Ramos (cell line): ENCODE results near the gene DRGX.

Experiments
- in situ Hi-C: fragments of 300-500 bp; cut with MboI; formaldehyde crosslinking; loops from one replicate; pipeline ENCODE4 v1.14.3; 2022; ENCODE audit warnings: low sequenced_read_pairs; ENCODE audit not compliant: unreplicated experiment

DRGX gene

DNA sequence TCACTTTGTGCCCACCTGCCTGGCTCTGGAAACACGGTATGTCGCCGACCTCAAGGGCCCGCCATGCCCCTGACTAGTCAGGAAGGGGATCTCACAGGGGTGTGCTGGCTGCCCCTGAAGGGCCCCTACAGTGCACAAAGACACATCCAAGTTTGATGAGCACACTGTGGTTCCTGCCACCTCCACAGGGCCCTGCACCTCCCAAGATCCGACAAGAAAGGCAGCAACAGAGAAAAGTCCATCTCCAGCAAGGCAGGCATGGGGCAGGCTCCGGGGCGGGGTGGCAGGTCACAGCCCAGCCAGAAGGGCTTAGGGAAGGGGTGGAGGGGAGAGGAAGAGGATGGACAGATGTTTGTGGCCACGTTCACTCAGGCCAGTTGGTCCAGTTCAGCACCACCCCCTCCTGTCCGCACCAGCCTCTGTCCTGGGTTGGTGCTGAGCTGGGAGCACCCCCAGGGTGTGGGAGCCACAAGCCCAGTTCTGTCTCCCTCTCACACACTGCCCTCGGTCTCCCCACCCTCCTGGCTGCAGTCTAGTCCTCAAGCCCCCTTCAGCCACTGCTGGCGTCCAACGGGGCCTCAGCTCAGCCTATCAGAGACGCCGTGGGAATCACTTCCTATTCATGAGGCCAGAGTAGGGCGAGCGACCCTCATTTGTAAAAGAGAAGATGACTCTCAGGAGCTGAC lies 11.5 kb downstream of the DRGX start:
- in situ Hi-C loops = no loop called here

DNA sequence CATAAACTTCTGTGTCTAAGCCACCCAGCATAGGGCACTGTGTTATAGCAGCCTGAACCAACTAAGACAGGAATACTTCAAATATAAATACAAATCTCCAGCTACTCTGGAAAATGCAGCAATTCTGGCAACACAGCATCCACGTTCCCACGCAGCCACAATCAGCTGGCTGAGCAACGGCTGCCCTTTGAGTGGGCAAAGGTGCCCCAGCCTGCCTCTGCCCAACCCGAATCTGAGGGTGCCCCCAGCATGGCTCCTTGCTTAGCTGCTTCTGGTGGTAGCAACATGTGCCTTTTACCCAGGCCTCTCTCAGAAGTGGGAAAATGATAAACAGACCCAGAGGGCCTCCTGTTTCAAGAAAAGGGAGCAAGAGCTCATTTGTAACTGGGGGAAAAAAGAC lies 12.0 kb downstream of the DRGX start:
- in situ Hi-C loops = no loop called here

DNA sequence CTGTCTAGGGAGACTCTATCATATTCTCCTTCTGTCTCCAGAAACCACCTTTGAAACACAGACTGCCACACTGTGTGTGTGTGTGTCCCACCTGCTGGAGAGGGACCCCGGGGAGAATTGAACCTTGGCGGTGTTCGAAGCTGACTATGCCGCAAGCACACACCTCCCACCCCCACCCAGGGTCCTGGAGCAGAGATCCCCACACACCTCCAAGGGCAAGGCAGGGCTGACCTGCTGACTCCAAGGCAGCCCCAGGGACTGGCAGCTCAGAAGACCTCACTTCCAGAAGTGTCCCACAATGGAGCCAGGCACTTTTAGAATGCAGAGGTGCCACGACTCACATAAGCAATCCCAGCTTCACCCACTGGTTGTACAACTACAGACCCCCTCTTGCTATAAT lies 13.1 kb downstream of the DRGX start:
- in situ Hi-C loops = no loop called here

DNA sequence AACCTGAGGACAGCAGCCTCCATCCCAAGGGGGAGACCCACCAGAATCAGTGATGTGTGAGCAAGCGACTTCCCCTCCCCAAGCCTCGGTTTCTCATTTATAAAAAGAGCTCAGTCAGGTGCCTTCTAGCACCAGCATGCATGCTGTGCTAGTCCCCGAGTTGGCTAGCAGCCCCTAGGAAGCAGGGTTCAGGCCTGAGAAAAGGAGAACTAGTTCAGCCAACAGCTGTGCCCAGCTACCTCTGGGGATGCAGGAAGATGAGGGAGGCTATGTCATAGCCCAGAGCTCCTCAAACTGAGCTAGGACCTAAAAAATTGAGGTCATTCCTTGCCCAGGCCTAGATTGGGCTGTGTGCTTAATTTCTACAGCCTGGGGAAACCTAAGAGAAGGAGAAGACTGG lies 13.7 kb downstream of the DRGX start:
- in situ Hi-C loops = no loop called here

DNA sequence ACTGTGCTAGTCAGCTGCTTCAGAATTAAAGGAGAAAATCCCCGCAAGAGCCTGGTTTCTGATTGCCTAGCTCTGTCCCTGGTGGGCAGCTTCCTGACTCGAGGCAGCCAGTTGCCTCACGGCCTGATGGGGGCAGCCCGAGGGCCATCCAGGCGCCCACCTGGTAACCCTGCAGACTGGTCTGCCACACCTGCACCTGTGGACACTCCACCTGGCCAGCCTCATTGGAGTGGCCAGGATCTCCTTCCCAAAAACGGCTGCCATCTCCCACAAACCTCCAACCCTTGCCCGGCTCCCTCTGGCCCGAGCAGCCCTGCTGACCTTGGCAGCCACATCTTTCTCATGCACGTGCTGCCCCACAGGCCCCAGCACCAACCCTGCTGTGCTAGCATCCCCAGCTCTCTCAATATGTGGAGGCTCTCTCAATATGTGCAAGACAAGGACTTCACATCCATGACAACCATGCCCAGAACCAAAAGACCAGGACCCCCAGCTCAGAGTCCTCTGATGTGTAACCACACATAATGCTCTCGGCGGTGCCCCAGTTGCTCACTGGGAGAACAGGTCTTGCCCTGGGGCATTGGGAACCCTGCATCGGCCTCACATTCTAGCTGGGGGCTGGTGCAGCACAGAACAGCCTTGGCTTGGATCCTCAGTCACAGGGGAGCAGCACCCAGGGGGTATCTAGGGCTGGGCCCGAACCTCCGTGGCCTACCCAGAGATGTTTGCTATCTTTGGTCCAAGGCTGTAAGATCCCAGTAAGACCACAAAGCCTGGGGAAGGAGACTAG lies 14.6 kb downstream of the DRGX start:
- in situ Hi-C loops = no loop called here

DNA sequence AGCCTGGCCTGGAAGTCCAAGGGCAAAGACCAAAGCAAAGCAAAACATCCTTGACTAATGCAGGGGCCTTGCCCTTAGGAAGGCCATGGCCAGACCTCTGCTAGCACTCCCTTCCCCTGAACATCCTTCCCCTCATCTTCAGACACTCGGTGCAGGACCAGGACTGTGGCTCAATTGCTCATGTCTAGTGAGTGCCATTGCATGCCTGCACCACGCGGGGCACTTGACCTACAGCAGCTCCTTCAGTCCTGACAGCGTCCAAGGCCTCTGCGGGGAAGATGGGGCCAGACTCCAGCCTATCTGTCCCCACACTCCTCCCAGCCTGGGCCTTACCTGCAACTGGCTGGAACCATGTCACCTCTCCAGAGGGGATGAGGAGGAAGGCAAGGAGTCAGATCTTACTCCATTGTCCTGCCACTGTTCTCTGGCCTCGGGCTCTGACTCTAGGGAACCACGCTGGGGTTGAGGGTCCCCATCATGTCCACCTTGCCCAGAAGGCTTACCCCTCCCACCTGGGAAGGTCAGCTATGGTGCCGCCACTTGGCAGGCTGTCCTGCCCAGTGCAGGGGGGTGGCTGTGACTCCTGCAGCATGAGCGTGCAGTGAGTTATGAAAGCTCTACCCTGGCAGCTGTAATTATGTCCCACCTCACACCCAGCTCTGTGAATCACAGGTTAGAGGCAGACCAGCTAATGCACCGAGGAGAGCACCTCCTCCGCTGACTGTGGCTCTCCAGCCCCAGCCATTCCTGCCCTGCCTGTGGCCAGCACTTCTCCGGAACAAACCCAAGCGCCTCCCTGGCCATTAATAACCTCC lies 16.1 kb downstream of the DRGX start:
- in situ Hi-C loops = no loop called here

DNA sequence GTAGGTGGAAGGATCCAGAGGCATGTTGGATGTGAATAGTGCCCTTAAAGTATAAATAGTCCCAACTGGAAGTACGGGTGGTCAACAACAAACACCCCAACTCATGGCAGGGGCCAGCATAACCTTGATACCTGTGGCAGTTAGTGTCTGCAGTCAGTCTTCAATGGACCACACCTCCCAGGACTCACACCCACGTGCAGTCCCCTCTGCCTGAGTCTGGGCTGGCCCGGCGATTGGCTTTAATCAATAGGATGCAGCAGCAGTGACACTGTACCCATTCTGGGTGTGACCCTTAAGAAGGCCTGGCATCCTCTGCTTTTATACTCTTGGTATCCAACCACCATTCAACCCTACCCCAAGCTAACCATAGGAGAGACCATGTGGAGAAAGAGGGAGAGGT lies 18.6 kb downstream of the DRGX start:
- in situ Hi-C loops = no loop called here

DNA sequence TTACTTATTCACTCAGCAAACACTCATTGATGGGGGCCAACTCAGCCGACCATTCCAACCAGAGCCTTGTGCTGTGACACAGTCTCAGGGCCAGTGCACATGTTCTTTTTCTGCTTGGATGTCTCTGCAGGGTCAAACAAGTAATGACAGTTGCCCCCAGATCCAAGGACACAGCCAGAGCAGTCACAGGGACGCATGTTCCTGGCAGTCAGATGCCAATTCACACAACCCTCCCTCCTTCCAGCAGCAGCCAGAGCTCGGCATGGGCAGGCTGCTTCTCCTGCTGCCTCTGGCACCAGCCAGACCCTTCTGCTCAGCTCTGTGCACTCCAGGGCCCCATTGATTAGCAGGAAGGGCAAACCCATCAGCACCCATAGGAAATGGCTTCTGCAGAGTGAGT lies 20.3 kb downstream of the DRGX start:
- in situ Hi-C loops = no loop called here

DNA sequence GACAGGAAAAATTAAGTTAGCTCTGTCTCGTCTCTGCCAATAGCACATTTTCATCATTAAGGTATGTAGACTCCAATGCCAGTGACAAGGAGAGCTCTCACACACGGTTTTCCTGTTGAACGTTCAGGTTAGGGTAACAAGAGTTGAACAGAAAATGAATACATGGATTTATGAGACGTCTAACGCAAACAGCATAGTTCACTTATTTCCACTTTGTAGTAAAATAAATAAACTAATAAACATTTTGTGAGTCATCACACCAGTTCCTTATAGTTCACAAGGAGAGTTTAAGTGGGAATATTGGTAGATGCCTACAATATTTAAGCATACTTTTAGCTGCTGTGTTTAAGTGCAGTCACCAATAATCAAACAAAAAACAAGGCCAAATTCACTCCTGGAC lies 21.1 kb downstream of the DRGX start:
- in situ Hi-C loops = no loop called here

DNA sequence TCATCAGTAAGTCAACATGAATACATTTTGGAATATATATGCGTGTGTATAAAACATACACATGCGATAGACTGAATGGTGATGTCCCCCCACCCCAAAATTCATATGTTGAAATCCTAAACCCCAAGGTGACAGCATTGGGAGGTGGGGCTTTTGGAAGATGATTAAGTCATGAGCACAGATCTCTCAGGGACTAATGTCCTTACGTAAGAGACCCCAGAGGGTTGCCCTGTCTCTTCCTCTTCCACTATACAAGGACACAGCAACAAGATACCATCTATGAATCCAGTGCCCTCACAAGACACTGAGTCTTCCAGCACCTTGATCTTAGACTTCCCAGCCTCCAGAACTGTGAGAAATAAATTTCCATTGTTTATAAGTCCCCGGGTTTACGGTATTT lies 22.5 kb downstream of the DRGX start:
- in situ Hi-C loops = no loop called here

DNA sequence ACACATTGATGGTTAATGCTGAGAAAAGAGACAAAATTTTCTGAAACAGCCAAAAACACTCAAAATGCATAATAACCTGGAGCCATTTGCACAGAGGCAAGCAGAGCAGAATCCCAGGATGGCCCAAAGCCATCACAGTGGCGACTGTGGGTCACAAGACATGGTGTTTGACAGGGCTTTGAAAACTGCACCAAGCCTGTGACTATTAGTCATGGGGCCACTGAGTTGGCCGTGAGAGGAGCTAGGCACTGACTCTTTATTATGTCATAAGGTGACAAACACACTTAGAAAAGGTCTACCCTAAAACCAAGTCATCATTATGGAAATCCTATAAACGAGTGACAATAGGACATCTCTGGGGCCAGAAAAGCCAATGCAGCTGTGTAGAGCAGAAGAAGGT lies 23.9 kb downstream of the DRGX start:
- in situ Hi-C loops = no loop called here

DNA sequence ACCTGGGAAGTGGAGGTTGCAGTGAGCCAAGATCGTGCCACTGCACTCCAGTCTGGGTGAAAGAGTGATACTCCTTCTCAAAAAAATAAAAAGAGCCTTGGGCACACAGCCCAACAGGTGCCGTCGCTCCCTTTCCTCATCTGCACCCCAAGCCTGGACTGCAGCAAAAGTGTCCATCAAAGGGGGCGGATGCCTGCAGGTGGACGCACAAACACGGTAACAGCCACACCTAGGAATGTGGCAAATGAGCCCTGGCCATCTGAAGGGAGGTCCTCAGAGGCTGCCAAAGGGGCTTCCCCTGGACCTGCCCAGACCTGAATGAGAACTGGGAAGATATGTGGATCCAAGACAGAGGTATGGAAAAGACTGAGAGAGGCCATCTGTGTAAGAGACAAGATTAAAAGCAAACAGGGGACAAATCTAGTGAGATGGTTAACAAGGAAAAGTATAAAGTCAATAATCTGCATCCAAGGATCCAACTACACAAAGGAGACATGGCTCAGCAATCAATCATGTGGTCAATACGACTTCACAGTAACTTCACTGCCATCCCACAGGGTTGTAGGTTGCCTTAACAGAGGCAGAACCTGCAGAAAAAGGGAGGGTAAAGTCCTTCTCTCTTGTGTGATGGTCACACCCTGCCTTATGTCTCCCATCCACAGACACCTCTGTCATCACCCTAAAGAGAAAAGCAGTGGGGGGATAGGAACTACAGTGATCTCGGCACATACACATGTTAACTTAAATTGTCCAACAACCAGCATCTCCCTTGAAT lies 25.4 kb downstream of the DRGX start:
- in situ Hi-C loops = no loop called here

DNA sequence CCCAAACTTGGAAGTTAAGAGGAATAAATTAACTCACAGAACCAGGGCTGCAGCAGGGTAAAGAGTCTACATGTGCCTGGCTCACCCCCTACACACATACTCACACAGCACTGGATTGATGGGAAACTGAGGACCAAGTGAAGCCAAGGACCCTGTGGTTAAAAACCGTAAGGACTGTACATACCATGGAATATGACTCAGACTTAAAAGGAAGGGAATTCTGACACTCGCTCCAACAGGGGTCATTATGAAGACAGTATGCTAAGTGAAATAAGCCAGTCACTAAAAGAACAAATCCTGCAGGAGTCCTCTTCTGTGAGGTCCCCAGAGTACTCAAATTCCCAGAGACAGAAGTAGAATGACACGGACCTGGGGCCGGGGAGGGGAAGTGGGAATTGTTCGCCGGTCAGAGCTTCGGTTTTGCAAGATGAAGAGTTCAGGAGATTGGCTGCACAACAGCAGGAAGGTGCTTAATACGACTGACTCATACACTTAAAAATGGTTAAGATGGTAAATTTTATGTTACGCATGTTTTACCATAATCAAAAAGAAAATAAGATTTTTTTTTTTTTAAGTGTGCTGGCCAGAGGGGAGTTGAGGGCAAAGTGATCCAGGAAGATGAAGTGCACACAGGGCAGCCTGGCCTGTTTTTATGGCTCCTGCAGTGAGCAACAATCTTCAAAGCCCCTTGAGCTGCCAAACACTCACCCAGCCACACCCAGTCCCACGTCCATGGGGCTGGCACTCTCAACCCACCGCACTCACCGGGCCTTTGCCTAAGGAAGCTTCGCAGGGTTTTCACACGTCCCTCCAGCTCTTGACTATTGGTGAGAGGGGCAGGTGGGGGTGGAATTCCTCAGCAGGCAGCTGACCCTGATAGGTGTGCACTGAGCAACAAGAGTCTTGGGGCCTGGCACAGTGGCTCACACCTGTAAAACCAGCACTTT lies 26.4 kb downstream of the DRGX start:
- in situ Hi-C loops = no loop called here

DNA sequence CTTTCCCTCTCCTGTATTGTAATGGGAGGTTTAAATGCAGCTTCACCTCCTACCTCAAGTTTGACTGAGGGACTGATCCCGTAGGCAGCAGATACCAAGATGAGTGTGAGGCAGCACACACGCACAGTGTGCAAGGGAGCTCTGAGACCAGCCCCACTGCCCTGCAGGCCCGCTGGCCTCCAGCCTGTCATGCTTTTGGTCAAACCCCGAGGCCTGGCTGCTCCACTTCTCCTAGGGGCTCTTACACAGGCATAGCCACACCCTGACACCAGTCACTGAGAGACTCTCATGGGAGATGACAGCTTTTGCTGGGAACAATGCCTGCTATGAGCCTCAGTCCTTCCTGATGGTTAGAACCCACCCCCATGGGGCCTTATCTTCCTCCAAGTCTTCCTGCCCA lies 27.6 kb downstream of the DRGX start:
- in situ Hi-C loops = no loop called here

DNA sequence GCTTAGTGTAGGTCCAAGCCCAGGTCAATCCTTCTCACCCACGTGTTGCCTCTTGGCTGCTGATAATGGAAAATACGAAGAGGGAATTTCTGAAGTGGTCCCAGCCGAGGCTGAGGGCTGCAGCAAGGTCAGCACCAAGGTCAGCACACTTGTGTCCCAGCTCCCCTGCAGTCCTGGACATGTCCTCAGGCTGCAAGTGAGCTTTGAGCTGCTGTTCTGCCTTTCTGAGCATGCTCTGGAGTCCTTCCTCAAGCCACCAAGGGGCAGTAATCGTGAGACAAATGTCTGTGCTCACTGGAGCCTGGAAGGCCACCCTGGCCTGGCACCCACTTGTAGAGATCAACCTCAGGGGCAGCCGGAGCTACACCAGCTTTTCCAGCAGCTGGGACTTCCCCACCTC lies 28.3 kb downstream of the DRGX start:
- in situ Hi-C loops = no loop called here

DNA sequence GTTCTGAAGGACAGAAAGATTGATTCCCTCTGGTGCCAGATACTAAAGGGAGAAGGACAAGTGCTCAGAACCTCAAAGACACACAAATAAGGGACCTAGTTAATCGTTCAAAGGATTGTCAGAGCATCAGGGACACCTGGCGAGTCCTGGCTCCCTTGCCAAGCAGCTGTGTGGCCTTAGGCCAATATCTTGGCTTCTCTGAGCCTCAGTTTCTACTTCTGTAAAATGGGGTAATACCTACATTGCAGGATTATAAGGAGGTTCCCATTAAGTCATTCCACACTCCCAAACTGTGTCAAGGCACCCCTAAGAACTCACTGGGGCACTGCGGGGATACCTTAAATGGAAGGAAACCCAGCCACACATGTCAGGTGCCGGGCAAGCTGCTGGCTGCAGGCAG lies 29.4 kb downstream of the DRGX start:
- in situ Hi-C loops = no loop called here

DNA sequence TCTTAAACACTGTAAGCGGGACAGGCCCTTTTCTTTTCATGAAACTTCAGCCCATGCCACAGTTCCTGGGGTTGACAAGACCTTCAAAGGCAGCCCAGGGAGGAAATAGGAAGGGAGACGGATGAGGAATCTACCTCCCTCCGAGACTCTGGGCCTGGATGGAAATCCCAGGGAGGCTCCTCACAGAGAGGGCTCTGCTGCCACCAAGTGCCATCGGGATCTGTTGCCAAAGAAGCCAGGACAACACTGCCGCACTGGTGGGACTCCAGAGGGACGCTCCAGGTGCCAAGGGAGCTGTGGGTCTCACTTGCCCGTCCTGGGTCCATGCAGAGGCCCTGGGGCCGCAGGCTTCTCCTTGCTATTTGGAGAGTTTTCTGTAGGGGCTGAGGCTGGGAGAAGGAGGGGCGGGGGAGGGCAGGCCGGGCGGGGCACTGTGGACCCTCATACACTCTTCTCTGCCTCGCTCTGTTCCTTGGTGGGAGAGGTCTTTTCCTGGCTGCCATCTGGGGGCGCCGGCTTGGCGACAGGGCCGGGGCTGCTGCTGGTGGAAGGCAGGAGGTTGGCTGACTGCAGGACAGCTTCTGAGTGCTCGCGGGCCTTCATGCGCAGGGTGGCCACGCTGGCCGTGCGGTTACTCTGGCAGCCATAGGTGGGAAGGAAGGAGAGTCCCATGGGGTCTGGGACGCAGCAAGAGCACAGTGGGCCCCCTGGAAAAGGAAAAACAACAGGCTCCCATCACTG lies 30.0 kb downstream of the DRGX start:
- in situ Hi-C loops = no loop called here

DNA sequence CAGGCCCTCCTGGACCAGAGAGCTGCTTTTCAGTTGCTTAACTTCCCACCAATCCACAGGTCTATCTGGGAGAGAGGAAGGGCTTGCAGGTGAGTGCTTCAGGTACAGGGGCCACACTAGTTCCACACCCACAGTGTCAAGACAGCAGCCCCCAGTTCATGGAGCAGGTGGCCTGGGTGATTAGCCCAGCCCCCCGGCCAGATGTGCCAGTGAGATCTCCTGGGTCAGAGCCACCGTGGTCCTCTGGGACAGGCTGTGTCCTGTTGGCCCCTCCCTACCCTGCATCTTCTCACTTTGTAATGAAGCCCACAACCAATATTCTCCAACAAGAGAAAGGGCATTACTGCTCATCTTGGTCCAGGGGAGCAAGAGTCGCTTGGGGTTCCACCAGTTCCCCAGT lies 30.6 kb downstream of the DRGX start:
- in situ Hi-C loops = no loop called here

DNA sequence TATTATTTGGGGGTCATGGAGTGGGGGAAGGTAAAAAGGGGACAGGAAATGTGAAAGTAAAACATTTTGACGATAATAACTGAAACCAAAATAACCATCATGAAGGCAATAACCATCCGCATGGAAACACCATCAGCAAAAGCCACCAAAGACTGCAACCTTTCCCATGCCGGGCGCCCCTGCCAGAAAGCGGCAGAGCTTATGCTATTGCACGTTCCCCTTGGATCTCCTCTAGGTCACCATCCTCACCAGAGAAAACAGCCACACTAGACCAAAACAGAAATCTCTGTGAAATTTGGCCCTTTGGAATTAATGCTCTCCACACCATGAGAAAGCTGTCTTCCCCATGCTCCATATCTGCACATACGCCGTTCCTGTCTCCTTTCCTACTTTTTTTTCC lies 31.1 kb downstream of the DRGX start:
- in situ Hi-C loops = no loop called here
